Measurements from ENCODE around the gene BRAT1.

Gene BRAT1

DNA sequence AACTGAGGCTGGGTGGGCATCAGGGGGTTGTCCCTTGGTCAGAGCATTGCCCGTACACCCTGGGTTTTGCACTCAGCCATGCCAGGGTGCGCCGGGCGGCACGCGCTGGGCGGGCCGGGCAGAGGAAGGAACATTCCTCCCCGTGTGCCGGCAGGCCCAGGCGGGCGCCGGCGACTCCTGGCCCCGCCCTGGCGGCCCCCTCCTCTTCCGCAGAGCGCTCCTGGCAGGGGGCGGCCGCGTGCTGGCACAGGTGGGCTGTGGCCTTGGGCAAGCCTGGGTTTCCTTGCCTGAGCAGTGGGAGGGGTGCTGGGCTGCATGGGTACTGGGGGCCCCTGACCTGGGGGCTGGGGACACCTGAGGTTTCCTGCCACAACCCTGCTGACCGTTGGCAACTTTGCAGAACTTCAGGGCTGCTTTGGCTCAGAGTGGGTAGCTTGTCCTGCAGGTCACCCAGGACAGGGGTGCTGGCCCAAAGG lies 31.8 kb downstream of the BRAT1 start:
- DNase-seq: no peak

GRCh38 chr7:2522780-2523433 lies 32.4 kb downstream of the BRAT1 start:
- DNase-seq: no peak

- DNase-seq: peak; percentile 63 to 65
Measured at GRCh38 chr7:2521952-2522591, 33.3 kb downstream of the BRAT1 start.

- DNase-seq: no peak
Measured at GRCh38 chr7:2521341-2521745, 34.0 kb downstream of the BRAT1 start.

DNA sequence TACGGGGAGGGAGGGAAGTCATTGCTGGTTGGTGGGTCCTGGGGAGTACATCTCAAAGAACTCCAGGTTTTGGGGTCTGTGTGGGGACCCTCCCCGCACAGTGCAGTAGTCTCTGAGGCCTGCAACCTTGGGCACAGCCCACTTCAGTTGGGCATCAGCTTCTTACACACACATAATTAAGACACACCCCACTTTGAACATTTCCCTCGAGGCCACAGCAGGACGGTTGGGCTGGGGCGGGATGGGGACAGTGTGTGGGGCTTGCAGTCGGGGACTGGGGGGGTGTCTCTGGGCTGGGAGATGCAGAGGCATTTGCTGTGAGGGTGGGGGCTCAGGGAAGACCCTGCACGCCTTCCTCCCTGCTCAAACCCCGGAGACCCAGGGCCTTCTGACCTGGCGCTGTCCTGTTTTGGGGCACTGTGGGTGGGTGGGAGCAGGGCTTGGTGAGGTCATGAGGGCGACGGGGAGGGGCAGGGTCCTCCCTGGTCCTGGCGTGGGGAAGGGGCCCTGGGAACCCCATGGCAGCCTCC lies 34.5 kb downstream of the BRAT1 start:
- DNase-seq: peak in 1 of 2 donors; percentile 27

DNA sequence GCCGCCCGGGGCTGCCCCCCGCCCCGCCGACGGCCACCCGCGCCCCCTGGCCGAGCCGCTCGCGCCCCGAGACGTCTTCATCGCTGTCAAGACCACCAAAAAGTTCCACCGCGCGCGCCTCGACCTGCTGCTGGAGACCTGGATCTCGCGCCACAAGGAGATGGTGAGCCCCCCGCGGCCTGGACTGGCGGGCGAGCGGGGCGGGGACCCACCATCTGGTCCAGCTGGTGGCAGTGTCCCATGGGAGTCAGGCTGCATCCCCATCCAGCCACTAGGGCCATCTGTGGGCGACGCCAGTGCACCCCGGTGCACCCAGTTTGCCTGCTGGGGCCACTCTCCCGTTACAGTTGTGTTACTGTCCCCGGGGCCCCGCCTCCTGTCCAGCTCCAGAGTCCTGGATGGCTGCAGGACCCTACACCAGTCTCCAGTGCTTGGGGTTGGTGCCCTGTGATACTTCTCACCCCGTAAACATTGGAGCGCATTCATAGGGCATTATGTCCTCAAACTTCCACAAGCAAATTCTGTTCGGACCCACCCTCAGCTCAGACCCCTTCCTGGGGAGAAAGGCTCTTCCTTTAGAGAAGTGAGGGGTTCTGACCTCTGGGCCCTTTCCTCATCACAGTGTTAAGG lies 35.1 kb downstream of the BRAT1 start:
- DNase-seq: peak; percentile 51 to 62

DNA sequence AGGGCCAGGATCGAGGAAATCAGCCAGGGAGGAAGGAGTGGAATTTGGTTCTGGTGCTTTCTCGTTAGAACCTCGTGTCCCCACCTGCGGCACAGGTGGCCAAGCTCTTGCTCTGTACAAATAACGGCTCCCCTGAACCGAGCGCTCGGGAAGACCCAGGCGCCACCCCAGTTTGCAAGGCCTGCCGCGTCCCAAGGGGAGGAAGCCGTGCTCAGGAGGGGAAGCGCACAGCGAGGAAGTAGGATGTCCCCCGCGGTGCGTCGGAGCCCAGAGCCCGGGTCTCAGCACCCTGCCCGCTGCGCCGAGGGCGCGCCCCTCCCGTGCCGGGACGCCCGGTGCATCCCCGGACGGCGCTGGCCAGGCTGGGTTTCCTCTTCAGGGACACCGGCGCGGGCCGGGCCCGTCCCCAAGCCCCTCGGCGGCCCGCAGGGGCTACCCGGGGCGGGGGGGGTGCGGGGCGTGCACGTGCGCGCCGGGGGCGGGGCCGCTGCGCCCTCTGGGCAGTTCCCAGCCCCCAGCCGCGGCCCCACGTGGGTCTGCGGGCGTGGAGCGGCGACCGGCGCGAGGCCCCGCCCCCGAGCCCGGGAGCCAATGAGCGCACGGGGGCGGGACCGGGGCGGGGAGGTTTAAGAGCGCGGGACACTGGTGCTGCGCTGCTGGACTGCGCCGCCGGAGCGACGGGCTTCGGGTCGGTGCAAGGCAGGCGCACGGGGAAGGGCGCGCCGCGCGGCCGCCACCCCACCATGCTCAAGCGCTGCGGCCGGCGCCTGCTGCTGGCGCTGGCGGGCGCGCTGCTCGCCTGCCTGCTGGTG lies 36.0 kb downstream of the BRAT1 start, which contains the start of gene LFNG:
Gene LFNG (plus strand): TSS at position 656 of the 812 bp plus-strand sequence. CDS start 88 bp downstream, at position 744.
- peak; percentile 93 to 94 for DNase-seq

DNA sequence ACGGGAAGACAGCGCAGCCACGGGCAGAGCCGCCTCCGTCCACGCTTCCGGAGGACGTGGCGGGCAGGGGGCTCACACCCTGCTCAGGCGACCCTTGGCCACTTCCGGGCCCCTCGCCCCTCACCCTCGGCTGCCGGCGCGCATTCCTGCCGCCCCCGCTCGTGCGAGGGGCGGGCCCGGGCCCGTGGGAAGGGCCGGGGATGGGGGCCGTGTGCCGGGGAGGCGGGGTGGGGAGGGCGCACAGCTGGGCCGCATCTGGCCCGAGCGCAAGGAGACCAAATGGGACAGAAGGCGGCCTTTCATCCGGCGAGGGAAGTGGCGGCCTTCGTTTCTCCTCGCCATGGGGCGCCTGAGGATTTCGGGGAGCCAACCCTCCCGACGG lies 36.6 kb downstream of the BRAT1 start:
- DNase-seq: no peak

- no peak for DNase-seq
Measured at GRCh38 chr7:2517678-2518507, 37.4 kb downstream of the BRAT1 start.

DNA sequence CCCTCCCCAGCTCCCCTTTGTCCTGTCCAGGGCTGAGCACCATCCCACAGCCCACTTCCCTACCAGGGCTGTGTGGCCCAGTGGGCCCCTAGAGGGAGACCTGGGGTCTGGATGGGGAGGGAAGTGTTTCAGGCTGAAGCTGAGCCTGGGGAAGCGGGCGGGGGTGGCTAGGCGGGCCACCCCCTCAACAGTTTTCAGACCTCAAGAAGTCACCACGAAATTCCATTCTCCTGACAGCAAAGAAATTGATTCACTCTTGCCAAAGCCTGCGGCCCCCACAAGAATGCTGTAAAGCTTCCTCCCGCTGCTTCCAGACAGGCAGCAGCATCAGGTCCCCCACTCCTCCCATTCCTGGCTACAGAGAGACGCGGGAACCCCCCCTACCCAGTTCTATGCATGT lies 38.3 kb downstream of the BRAT1 start:
- DNase-seq: peak in 1 of 2 donors; percentile 36

DNA sequence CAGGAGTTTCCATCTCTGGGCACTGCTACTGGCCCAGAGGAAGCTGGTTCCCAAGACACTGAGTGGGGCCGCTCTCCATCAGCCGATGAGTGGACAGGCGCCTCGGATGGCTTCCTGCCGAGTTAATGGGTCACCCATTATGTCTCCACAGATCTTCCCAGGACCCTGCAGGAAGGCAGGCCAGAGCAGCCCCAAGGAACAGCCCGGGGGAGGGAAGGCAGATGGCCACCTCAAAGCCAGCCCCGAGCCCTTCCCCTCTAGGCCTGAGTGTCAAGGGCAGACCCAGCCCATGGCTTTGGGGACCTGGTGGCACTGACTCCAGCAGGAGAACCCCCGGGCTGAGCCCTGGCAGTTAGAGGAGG lies 39.1 kb downstream of the BRAT1 start:
- no peak for DNase-seq

DNA sequence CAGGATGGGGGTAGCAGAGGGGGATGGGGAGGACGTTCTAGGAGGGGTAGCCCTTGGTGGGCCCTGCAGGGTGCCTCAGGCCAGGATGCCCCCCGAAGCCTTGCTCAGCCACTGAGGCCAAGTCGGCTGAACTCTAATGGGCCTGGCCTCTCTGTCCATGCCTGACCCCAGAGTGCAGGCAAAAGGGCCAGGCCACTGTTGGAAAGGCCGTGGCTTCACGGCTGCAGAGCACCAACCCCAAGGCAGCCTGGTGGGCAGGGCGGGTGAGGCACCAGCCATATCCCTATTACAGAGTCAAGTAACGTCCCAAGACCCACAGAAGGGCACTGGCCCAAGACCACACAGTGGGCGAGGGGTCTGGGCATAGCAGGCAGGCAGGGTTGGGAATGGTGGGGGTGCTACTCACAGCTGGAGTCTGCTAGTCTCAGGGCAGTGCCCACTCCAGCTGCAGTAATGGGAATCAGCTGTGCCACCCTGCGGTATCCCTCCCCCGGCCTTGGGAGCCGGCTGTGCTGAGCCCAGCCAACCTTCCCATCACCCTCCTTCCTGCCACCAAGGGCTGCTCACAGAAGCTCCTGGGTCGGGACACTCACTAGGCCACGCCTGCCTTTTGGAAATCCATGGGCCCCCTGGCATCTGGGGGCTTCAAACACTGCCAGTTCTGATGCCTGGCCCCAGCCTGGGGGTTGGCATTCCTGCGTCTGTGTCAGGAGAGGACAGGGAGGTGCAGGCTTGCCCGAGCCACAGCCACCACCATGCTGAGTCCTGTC lies 39.7 kb downstream of the BRAT1 start:
- DNase-seq: no peak

DNA sequence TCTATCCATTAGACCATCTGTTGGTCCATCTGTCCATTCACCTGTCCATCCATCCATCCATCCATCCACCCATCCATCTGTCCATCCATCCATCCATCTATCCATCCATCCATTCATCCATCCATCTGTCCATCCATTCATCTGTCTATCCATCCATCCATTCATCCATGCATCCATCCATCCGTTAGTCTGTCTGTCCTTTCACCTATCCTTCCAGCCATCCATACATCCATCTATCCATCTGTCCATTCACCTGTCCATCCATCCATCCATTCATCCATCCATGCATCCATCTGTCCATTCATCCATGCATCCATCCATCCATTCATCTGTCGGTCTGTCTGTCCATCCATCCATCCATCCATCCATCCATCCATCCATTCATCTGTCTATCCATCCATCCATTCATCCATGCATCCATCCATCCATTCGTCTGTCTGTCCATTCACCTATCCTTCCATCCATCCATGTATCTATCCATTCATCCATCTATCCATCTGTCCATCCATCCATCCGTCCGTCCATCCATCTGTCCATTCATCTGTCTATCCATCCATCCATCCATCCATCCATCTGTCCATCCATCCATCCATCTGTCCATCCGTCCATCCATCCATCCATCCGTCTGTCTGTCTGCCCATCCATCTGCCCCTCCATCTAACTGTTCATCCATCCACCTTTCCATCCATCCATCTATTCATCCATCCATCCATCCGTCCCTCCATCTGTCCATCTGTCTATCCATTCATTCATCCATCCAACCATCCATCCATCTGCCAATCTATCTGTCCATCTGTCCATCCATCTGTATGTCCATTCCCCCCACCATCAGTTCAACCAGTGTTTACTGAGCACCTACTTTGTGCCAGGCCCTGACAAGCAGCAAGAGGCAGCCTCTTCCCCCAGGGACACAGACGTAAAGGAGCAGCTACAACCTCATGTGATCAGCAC lies 40.6 kb downstream of the BRAT1 start:
- DNase-seq: no peak

DNA sequence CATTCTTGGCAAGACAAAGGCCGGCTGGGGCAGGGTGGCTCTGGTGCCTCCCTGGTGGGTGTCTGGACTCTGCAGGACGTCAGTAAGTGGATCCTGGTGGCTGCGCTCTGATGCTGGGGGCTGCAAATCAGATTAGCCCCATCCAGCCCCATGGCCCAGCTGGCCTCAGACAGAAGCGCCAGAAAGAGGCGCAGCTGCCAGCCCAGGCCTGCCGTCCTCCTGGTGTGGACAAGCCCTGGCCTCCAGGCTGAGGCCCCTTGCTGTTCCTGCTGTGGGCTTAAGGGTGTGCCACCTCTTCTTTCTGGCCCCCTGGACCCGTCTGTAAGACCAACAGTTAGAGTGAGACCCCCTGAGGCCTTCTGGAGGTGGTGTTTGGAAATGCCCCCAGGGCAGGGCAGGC lies 41.6 kb downstream of the BRAT1 start:
- no peak for DNase-seq

DNA sequence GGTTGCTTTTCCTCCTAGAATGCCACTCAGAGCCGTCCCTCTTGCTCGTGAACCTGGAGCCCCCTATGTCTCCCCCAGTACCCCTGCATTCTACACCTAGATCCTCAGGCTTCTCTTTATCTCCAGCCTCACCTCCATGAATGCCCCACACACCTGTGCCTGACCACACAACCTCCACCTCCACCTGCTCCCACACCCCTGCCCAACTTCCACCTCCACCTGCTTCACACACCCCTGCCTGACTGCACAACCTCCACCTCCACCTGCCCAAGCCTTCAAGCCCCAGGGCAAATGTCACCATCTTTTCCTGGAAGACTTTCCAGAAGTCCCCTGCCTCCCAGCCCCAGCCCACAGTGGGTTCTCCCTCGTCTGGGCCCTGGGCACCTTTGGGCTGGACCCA lies 42.6 kb downstream of the BRAT1 start:
- no peak for DNase-seq

GRCh38 chr7:2512179-2512661 lies 43.1 kb downstream of the BRAT1 start:
- DNase-seq: peak; percentile 22 to 35

GRCh38 chr7:2511769-2512168 lies 43.6 kb downstream of the BRAT1 start:
- DNase-seq: no peak

DNA sequence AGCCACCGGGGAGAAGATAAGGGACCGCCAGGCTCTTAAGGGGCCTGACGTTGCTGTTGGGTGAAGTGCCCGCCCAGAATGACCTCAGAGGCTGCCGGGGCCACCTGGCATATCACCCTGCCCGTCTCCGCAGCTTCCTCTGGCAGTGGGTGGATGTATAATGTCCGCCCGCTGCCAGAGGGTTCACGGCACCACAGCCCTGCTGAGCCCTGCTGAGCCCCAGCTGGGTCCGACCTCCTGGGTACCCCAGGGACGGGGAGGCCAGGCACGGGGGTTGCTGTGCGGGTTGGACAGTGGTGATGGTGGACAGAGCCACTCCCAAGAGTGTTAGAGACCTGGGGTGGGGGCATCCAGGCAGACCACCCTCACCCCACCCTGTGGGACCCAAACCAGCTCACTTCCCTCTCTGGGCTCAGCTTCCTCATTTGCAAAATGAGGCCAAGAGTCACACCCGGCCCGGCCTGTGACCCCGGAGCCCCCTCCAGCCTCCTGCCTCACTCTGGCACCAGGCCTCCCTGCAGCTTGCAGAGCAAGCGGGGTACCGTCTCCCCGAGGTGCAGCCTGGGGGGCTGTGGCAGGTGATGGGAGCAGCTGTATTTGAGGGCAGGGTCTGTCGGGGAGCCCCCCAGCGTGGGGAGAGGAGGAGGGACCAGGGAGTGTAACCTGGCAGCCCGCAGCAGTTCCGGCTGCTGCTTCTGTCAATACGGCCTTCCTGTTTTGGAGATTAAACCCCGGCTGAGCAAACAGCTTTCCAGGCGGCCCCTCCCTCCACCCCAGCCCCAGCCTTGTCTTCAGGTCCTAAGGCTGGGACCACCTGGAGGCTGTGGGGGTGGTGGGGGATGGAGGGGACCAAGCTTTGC lies 44.2 kb downstream of the BRAT1 start:
- DNase-seq: peak; percentile 76 to 83
